H1 (cell line): ENCODE data around the gene RTN4IP1. TPM values are rescaled to one million over a fixed set of nuclear protein-coding genes. Genes with fewer than 3 reads are reported as not detected.

Experiments
- CTCF ChIA-PET: fragments of 300-600 bp; sonication (Branson Sonifier 250); formaldehyde crosslinking; loops from one replicate; lab custom pipeline; 2021; ENCODE audit not compliant: partially characterized antibody; lab: Charles Lee
- POLR2A ChIA-PET: fragments of 300-600 bp; sonication (Branson Sonifier 250); formaldehyde crosslinking; loops from one replicate; lab custom pipeline; 2021; ENCODE audit warnings: inconsistent platforms; ENCODE audit not compliant: partially characterized antibody; lab: Charles Lee
- DNase-seq, 2 experiments: peaks; one replicate each; pipeline versions ENCODE4 v3.0.0 to v3.0.0-alpha.2; 2010 to 2022; ENCODE audit warnings: low spot score in 2 of 2, low read depth in 1 of 2, mixed read lengths in 1 of 2
- FAIRE-seq: peaks from 2 replicates; lab custom pipeline; 2011; peaks lifted over from hg19 to GRCh38; lab: Jason Lieb, UNC
- H2AFZ ChIP-seq: 2 replicates; pipeline ENCODE4 v1.8.1; 2012; ENCODE audit warnings: low read length, inconsistent platforms
- H2AK5ac ChIP-seq: 2 replicates; pipeline ENCODE4 v1.6.1; 2013; ENCODE audit warnings: low read depth, low read length
- H2BK120ac ChIP-seq: replicated peaks from 2 replicates; pipeline ENCODE3; 2013; ENCODE audit warnings: low read depth, low read length, inconsistent platforms
- H2BK12ac ChIP-seq: 2 replicates; pipeline ENCODE4 v1.6.1; 2013; ENCODE audit warnings: low read depth, low read length
- H2BK15ac ChIP-seq: 2 replicates; pipeline ENCODE4 v1.6.1; 2013; ENCODE audit warnings: low read length
- H2BK20ac ChIP-seq: 2 replicates; pipeline ENCODE4 v1.6.1; 2013; ENCODE audit warnings: low read length
- H2BK5ac ChIP-seq: 2 replicates; pipeline ENCODE4 v1.6.1; 2013; ENCODE audit warnings: low read depth, low read length
- H3K14ac ChIP-seq: 2 replicates; pipeline ENCODE4 v1.6.1; 2013; ENCODE audit warnings: inconsistent platforms; ENCODE audit not compliant: insufficient read length
- H3K18ac ChIP-seq: 2 replicates; pipeline ENCODE4 v1.6.1; 2013; ENCODE audit warnings: low read length; ENCODE audit errors: extremely low read depth
- H3K23ac ChIP-seq: 2 replicates; pipeline ENCODE4 v1.6.1; 2013; ENCODE audit warnings: inconsistent platforms; ENCODE audit not compliant: insufficient read length
- H3K23me2 ChIP-seq: 2 replicates; pipeline ENCODE4 v1.6.1; 2013; ENCODE audit warnings: low read depth, low read length
- H3K27ac ChIP-seq: 2 replicates; pipeline ENCODE4 v1.6.1; 2011; ENCODE audit warnings: low read depth, low read length, inconsistent platforms
- H3K27me3 ChIP-seq, 4 experiments: replicated peaks in 1 of 4; 1 replicate in 1 of 4; 2 replicates in 3 of 4; pipeline versions ENCODE4 v1.6.1 to v1.8.1; 2011 to 2013; ENCODE audit warnings: low read length in 3 of 4, mild to moderate bottlenecking in 3 of 4, inconsistent platforms in 2 of 4, mixed read lengths in 2 of 4, moderate library complexity in 1 of 4; ENCODE audit not compliant: control insufficient read depth in 3 of 4, insufficient read depth in 3 of 4; ENCODE audit errors: extremely low read depth in 1 of 4
- H3K36me3 ChIP-seq, 4 experiments: 2 replicates each; pipeline versions ENCODE4 v1.6.1 to v1.8.1; 2011 to 2013; ENCODE audit warnings: mild to moderate bottlenecking in 4 of 4, low read length in 3 of 4, moderate library complexity in 2 of 4, control low read depth in 1 of 4, inconsistent platforms in 1 of 4; ENCODE audit not compliant: insufficient read depth in 4 of 4, control insufficient read depth in 2 of 4
- H3K4ac ChIP-seq: replicated peaks from 2 replicates; pipeline ENCODE3; 2013; ENCODE audit warnings: low read length, low read depth, mixed read lengths, inconsistent platforms; ENCODE audit not compliant: insufficient read length
- H3K4me1 ChIP-seq, 4 experiments: replicated peaks in 1 of 4; 1 replicate in 1 of 4; 2 replicates in 3 of 4; pipeline versions ENCODE4 v1.6.1 to v1.8.1; 2011 to 2013; ENCODE audit warnings: low read length in 3 of 4, inconsistent platforms in 2 of 4, mixed read lengths in 1 of 4; ENCODE audit not compliant: insufficient read depth in 4 of 4, control insufficient read depth in 3 of 4
- H3K4me2 ChIP-seq, 2 experiments: 2 replicates each; pipeline versions ENCODE4 v1.6.1 to v1.8.1; 2011 to 2013; ENCODE audit warnings: low read depth in 2 of 2, low read length in 2 of 2, control low read depth in 1 of 2, inconsistent platforms in 1 of 2, mild to moderate bottlenecking in 1 of 2; ENCODE audit not compliant: insufficient read depth in 1 of 2
- H3K4me3 ChIP-seq, 4 experiments: fragments of 200-600, 300-600 bp in 1 of 4; sonication (generic), shearing (Covaris generic), sonication (Bioruptor Twin) in 1 of 4; 2 replicates each; pipeline versions ENCODE4 v1.5.1 to v1.8.1; 2011 to 2016; ENCODE audit warnings: low read length in 4 of 4, low read depth in 3 of 4, control low read depth in 2 of 4, inconsistent platforms in 2 of 4, mild to moderate bottlenecking in 2 of 4, mixed read lengths in 1 of 4, moderate library complexity in 1 of 4; ENCODE audit not compliant: insufficient read depth in 2 of 4; ENCODE audit errors: extremely low read depth in 1 of 4
- H3K56ac ChIP-seq: replicated peaks from 2 replicates; pipeline ENCODE3; 2013; ENCODE audit warnings: low read depth, mild to moderate bottlenecking, mixed read lengths, low read length, inconsistent platforms; ENCODE audit not compliant: insufficient read length
- H3K79me1 ChIP-seq: 2 replicates; pipeline ENCODE4 v1.6.1; 2013; ENCODE audit warnings: low read depth, low read length, control low read depth
- H3K79me2 ChIP-seq, 2 experiments: 2 replicates each; pipeline versions ENCODE4 v1.6.1 to v1.8.1; 2012 to 2013; ENCODE audit warnings: low read length in 2 of 2, mild to moderate bottlenecking in 2 of 2, inconsistent platforms in 1 of 2; ENCODE audit not compliant: insufficient read depth in 2 of 2, control insufficient read depth in 1 of 2
- H3K9ac ChIP-seq, 4 experiments: replicated peaks in 1 of 4; 1 replicate in 1 of 4; 2 replicates in 3 of 4; pipeline versions ENCODE4 v1.6.1 to v1.8.1; 2011 to 2013; ENCODE audit warnings: low read depth in 3 of 4, low read length in 3 of 4, control low read depth in 2 of 4, mild to moderate bottlenecking in 2 of 4, moderate library complexity in 2 of 4, inconsistent platforms in 1 of 4; ENCODE audit errors: extremely low read depth in 1 of 4
- H3K9me3 ChIP-seq, 2 experiments: 2 replicates each; pipeline versions ENCODE4 v1.6.1 to v1.8.1; 2012 to 2013; ENCODE audit warnings: mild to moderate bottlenecking in 2 of 2, moderate library complexity in 2 of 2, control low read depth in 1 of 2, inconsistent platforms in 1 of 2, low read depth in 1 of 2, low read length in 1 of 2, mixed read lengths in 1 of 2; ENCODE audit not compliant: insufficient read depth in 2 of 2
- H4K20me1 ChIP-seq, 2 experiments: replicated peaks in 1 of 2; 2 replicates each; pipeline versions ENCODE3 to v1.8.1; 2011 to 2013; ENCODE audit warnings: inconsistent platforms in 2 of 2, low read length in 2 of 2, mild to moderate bottlenecking in 1 of 2; ENCODE audit not compliant: insufficient read depth in 2 of 2, control insufficient read depth in 1 of 2
- H4K5ac ChIP-seq: 2 replicates; pipeline ENCODE4 v1.6.1; 2013; ENCODE audit warnings: low read length, low read depth, mixed read lengths, inconsistent platforms; ENCODE audit not compliant: insufficient read length
- H4K8ac ChIP-seq: 2 replicates; pipeline ENCODE4 v1.8.0; 2013; ENCODE audit warnings: mild to moderate bottlenecking, moderate library complexity, low read length, inconsistent platforms; ENCODE audit not compliant: insufficient read depth; ENCODE audit errors: extremely low read depth
- H4K91ac ChIP-seq: replicated peaks from 2 replicates; pipeline ENCODE3; 2013; ENCODE audit warnings: low read length, mixed read lengths, inconsistent platforms; ENCODE audit not compliant: insufficient read length
- ATF2 ChIP-seq: IDR thresholded peaks from 2 replicates; pipeline ENCODE4 v1.6.1; 2012; ENCODE audit warnings: low read length, inconsistent platforms
- BCL11A ChIP-seq, 2 experiments: IDR thresholded peaks; one replicate each; pipeline ENCODE4 v1.6.1; 2011; ENCODE audit warnings: low read depth in 2 of 2, low read length in 2 of 2, mild to moderate bottlenecking in 2 of 2
- CREB1 ChIP-seq: IDR thresholded peaks from 2 replicates; pipeline ENCODE4 v1.6.1; 2012; ENCODE audit warnings: inconsistent platforms
- EGR1 ChIP-seq: IDR thresholded peaks from 2 replicates; pipeline ENCODE4 v1.6.1; 2011; ENCODE audit warnings: low read depth, low read length, borderline replicate concordance
- GTF2F1 ChIP-seq: IDR thresholded peaks from 2 replicates; pipeline ENCODE4 v1.6.1; 2012; ENCODE audit warnings: low read depth, low read length, improper control_type of control experiment, borderline replicate concordance
- JUN ChIP-seq: IDR thresholded peaks from 2 replicates; pipeline ENCODE4 v1.6.1; 2011; ENCODE audit warnings: low read depth, mild to moderate bottlenecking, improper control_type of control experiment, low read length
- JUND ChIP-seq: IDR thresholded peaks from 2 replicates; pipeline ENCODE4 v1.6.1; 2011; ENCODE audit warnings: mild to moderate bottlenecking, improper control_type of control experiment, low read length
- MAFK ChIP-seq: IDR thresholded peaks from 2 replicates; pipeline ENCODE4 v1.6.1; 2012; ENCODE audit warnings: low read depth, mild to moderate bottlenecking, improper control_type of control experiment, low read length
- NRF1 ChIP-seq: IDR thresholded peaks from 2 replicates; pipeline ENCODE4 v1.6.1; 2011; ENCODE audit warnings: mild to moderate bottlenecking, low read depth, low read length, improper control_type of control experiment
- SIN3A ChIP-seq, 2 experiments: IDR thresholded peaks in 1 of 2; conservative IDR thresholded peaks in 1 of 2; 2 replicates each; pipeline ENCODE4 v1.6.1; 2011 to 2012; ENCODE audit warnings: low read length in 2 of 2, improper control_type of control experiment in 1 of 2, low read depth in 1 of 2, mild to moderate bottlenecking in 1 of 2
- SP2 ChIP-seq: IDR thresholded peaks from 2 replicates; pipeline ENCODE4 v1.6.1; 2012; ENCODE audit warnings: mild to moderate bottlenecking, low read length, inconsistent platforms
- WGBS, 2 experiments: shearing (Covaris generic) in 1 of 2; methylation state at CpG; one replicate each; pipeline versions ENCODE4 v1.1.6 to v1.1.7; 2013 to 2015; ENCODE audit warnings: low lambda C conversion rate in 2 of 2, mixed read lengths in 2 of 2, inconsistent platforms in 1 of 2, low coverage in 1 of 2, missing lambda C conversion rate in 1 of 2; ENCODE audit not compliant: insufficient replicate concordance in 2 of 2, insufficient coverage in 1 of 2, insufficient read length in 1 of 2; ENCODE audit errors: extremely low coverage in 1 of 2, missing lambda C conversion rate in 1 of 2; 5-methylcytosine and 5-hydroxymethylcytosine counted together
- polyA plus RNA-seq, 7 experiments: library from polyadenylated mRNA; depleted of rRNA in 3 of 7; stranded (reverse) in 5 of 7; unstranded in 2 of 7; fragments of >200 nt in 5 of 7; fragments of 200-250 nt in 2 of 7; gene quantifications; 1 replicate in 5 of 7; 2 replicates in 1 of 7; 4 replicates in 1 of 7; pipeline versions ENCODE4 v1.2.1 to v1.2.3, GENCODE V29; 2011 to 2013; ENCODE audit warnings: missing spikeins in 2 of 7, mixed read lengths in 2 of 7
- total RNA-seq: library from RNA; stranded (reverse); fragmentation: NEBNext Ultra II Directional; extraction: Animal tissue kit (Norgen Biotek cat#: 25700); gene quantifications from 2 replicates; pipeline ENCODE4 v1.2.1, GENCODE V29; 2021
- TF ChIP-seq, protein P1 (sequence below): IDR thresholded peaks from 2 replicates; pipeline ENCODE4 v1.6.1; 2012; ENCODE audit warnings: inconsistent platforms

RTN4IP1 gene
- total and polyA plus RNA-seq, 2 of the 8 experiments (the other 6 are each of a cell fraction or from before 2014, with no cell fraction given): 14.6 to 19.5 TPM

DNA sequence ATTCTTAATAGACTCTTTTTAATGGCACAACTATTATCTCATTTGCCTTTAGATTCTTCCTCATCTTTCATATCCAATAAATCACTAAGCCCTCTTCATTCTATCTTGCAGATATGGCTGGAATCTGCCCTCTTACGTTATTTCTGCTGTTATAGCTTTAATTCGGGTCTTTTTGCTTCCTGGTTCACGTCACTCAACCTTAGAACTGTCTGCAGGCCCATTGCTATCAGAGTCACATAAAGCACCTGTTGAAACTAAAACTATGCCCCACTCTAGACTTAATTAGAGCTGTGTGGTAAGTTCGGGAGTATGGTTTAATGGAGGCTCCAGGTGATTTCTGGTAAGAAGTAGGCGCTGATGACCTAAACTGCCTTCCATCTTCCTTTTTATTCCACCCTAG is 1.1 kb upstream of the RTN4IP1 start:
- H3K79me1 ChIP-seq: peaks cover 9% of the 10 kb centered on the region; the same call in 1 of the 2 replicates
- POLR2A ChIA-PET: interaction anchor here (0.8 to 1.5 kb wide), 4 partner anchors 10 to 344 kb away, joined by 3 to 5 read pairs (median 4); partner anchors contain the start of gene CD24
- no peaks in the 10 kb centered on the region for H3K9me3 ChIP-seq
- no peaks in the 10 kb centered on the region; the same call in none of the 2 replicates for H3K23me2 ChIP-seq
- H3K56ac ChIP-seq: no peak overlapping the region
- no peaks in the 10 kb centered on the region for H3K36me3 ChIP-seq
- H2BK5ac ChIP-seq: no peak overlapping the region
- 79% methylated on average over 5 of the region's 5 CpGs; no CpG with 5 or more reads in 1 of the 2 experiments for WGBS, 2 experiments
- no peak overlapping the region for H3K14ac ChIP-seq
- no peak overlapping the region for H4K5ac ChIP-seq
- H2AK5ac ChIP-seq: no peak overlapping the region
- no peak overlapping the region for H2BK20ac ChIP-seq
- peaks cover 2 to 10% (median 5%) of the 10 kb centered on the region in 4 experiments; a peak in 6 of 7 replicates for H3K4me1 ChIP-seq
- no peak overlapping the region for H2AFZ ChIP-seq
- FAIRE-seq: no peak
- no peaks in the 10 kb centered on the region; a peak in 1 of 7 replicates for H3K27me3 ChIP-seq
- H3K4me2 ChIP-seq: peak overlapping the region; percentile 70 to 81
- H2BK15ac ChIP-seq: no peak overlapping the region
- H2BK12ac ChIP-seq: no peak overlapping the region
- no peak overlapping the region for H2BK120ac ChIP-seq
- H3K23ac ChIP-seq: no peak overlapping the region
- no peak overlapping the region for H3K4ac ChIP-seq
- H3K79me2 ChIP-seq: peaks cover 8 to 64% of the 10 kb centered on the region in 2 experiments
- H4K20me1 ChIP-seq: no peaks in the 10 kb centered on the region
- no peak overlapping the region for H3K18ac ChIP-seq
- no peak overlapping the region for H3K27ac ChIP-seq
- no peak overlapping the region for H4K8ac ChIP-seq
- DNase-seq: no peak
- CTCF ChIA-PET: interaction anchor here (0.7 to 1.6 kb wide), 4 partner anchors 9 to 349 kb away, joined by 3 to 5 read pairs (median 4); no protein-coding TSS in a partner anchor
- peak overlapping the region; percentile 80 to 99 (median 94) for H3K4me3 ChIP-seq
- H3K9ac ChIP-seq: peak overlapping the region in 1 of 4 experiments; percentile 57; a peak in 2 of 7 replicates
- no peak overlapping the region for H4K91ac ChIP-seq
- TF ChIP-seq, protein P1, sequence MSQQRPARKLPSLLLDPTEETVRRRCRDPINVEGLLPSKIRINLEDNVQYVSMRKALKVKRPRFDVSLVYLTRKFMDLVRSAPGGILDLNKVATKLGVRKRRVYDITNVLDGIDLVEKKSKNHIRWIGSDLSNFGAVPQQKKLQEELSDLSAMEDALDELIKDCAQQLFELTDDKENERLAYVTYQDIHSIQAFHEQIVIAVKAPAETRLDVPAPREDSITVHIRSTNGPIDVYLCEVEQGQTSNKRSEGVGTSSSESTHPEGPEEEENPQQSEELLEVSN: no peak
- TF ChIP-seq SP2 (no peak), SIN3A (conservative IDR thresholded peaks at IDR 0.05 in 1 of 2, IDR thresholded peaks at IDR 0.05 in 1 of 2; ENCODE audit: low read depth in 1 of 2, low read length in 2 of 2) (no peak), BCL11A (IDR thresholded peaks at IDR 0.05; ENCODE audit: low read depth in 2 of 2, low read length in 2 of 2) (no peak), JUND (no peak), JUN (no peak), ATF2 (no peak), MAFK (no peak), CREB1 (no peak), GTF2F1 (no peak), NRF1 (no peak), EGR1 (no peak)
